Natural killer cell (primary cell): Measurements from ENCODE around the gene FZR1. TPM values are rescaled to one million over a fixed set of nuclear protein-coding genes. Genes with fewer than 3 reads are reported as not detected.

Source experiments
- ATAC-seq, 3 donors: fragments of 150-1000 bp in 2 of 3; fragments of 200-7000 bp in 1 of 3; cut with Tn5 transposase; 1 replicate in 1 of 3; 2 replicates in 2 of 3; pipeline ENCODE4 v1.10.0; 2021; ENCODE audit warnings: mild to moderate bottlenecking in 2 of 3, moderate library complexity in 2 of 3
- DNase-seq, 2 donors: peaks; one replicate each; pipeline versions ENCODE4 v3.0.0 to v3.0.0-alpha.2; 2013 to 2021; ENCODE audit warnings: mixed read lengths in 1 of 2
- H3K27ac ChIP-seq: one replicate; pipeline ENCODE4 v1.5.1; 2013; ENCODE audit warnings: mild to moderate bottlenecking, low read length
- H3K27me3 ChIP-seq: one replicate; pipeline ENCODE4 v1.6.1; 2013; ENCODE audit warnings: low read length; ENCODE audit not compliant: control insufficient read depth, insufficient read depth
- H3K36me3 ChIP-seq: one replicate; pipeline ENCODE4 v1.6.1; 2013; ENCODE audit warnings: low read length; ENCODE audit not compliant: control insufficient read depth, insufficient read depth
- H3K4me1 ChIP-seq: one replicate; pipeline ENCODE4 v1.6.1; 2013; ENCODE audit warnings: low read length; ENCODE audit not compliant: control insufficient read depth, insufficient read depth
- H3K4me3 ChIP-seq: one replicate; pipeline ENCODE4 v1.5.1; 2013; ENCODE audit warnings: low read length
- H3K9me3 ChIP-seq: one replicate; pipeline ENCODE4 v1.6.1; 2013; ENCODE audit warnings: low read length; ENCODE audit not compliant: control insufficient read depth, insufficient read depth
- H3K27ac Mint-ChIP-seq, 2 donors: one replicate each; pipeline ENCODE4 v1.8.0; 2022; ENCODE audit warnings: mild to moderate bottlenecking in 2 of 2, mixed read lengths in 2 of 2, moderate library complexity in 1 of 2
- H3K27me3 Mint-ChIP-seq, 2 donors: one replicate each; pipeline ENCODE4 v1.8.0; 2022; ENCODE audit warnings: low read depth in 2 of 2, mixed read lengths in 2 of 2
- H3K36me3 Mint-ChIP-seq: one replicate; pipeline ENCODE4 v1.8.0; 2022; ENCODE audit warnings: mixed read lengths
- H3K4me1 Mint-ChIP-seq, 2 donors: one replicate each; pipeline ENCODE4 v1.8.0; 2022; ENCODE audit warnings: mixed read lengths in 2 of 2
- H3K4me3 Mint-ChIP-seq: one replicate; pipeline ENCODE4 v1.8.0; 2022; ENCODE audit warnings: mild to moderate bottlenecking, moderate library complexity, mixed read lengths
- H3K9me3 Mint-ChIP-seq, 2 donors: one replicate each; pipeline ENCODE4 v1.8.0; 2022; ENCODE audit warnings: mixed read lengths in 2 of 2
- WGBS: methylation state at CpG from one replicate; pipeline ENCODE4 v1.1.7; 2013; ENCODE audit warnings: missing lambda C conversion rate; ENCODE audit not compliant: insufficient coverage; 5-methylcytosine and 5-hydroxymethylcytosine counted together
- intact Hi-C: fragments of 100-400 bp; cut with micrococcal nuclease; formaldehyde crosslinking; loops from one replicate; pipeline ENCODE4 v1.14.2; 2022
- total RNA-seq, 4 donors: library from RNA; stranded (reverse); fragments of 120-200 nt in 1 of 4; gene quantifications; one replicate each; pipeline versions ENCODE4 v1.2.3 to v1.2.4, GENCODE V29; 2013 to 2022
- TF ChIP-seq, protein P1 (sequence below): fragments of 200-600 bp; IDR thresholded peaks from one replicate; pipeline ENCODE4 v1.8.0; 2022; ENCODE audit warnings: antibody characterized with exemption

The FZR1 gene
- total RNA-seq, 3 donors from 2014 or later (not counting 1 experiment from before 2014, with no cell fraction given): 89.1 to 98.3 (median 91.4) TPM

DNA sequence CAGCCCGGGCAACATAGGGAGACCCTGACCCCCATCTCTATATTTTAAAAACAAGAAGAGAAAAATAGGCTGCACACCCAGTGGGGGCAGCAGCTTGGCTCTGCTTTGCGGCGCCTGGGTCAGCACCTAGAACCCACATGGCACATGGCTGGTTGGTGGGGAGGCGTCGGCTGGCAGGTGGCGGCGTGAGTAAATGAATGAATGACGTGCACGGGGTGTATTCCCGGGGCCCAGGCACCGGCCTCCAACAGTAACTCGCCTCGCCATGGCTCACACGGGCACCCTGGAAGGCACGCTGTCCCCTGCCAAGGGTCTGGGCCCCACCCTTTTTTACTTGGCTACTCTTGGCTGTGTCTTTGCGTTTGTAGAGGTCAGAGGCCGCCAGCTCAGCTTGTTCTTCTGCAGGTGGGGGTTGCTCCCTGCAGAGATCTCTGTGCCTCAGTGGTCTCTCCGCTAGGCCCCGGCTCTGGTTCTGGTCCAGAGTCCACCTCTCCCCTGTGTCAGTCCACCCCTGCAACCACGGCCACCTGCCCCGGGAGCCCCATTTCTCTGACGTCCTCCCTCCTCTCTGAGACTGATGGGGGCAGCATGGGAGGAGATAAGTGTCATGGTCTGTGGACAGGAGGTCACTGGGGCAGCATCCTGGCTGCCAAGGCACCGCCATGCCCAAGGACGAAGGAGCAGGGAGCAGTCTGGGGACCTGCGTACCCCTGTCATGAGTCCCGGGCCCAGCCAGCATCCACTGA is 5.6 kb downstream of the FZR1 start:
- no peak overlapping the region for H3K27ac Mint-ChIP-seq
- no peaks in the 10 kb centered on the region for H3K9me3 ChIP-seq
- H3K4me3 ChIP-seq: no peak overlapping the region
- DNase-seq (no peak), ATAC-seq (no peak)
- H3K9me3 Mint-ChIP-seq: no peaks in the 10 kb centered on the region
- peaks cover 56% of the 10 kb centered on the region for H3K4me1 ChIP-seq
- intact Hi-C loops: no loop called here
- no peaks in the 10 kb centered on the region for H3K36me3 Mint-ChIP-seq
- no peak overlapping the region for H3K4me3 Mint-ChIP-seq
- H3K36me3 ChIP-seq: peaks cover 11% of the 10 kb centered on the region
- no peak overlapping the region for H3K27ac ChIP-seq
- no peaks in the 10 kb centered on the region for H3K27me3 Mint-ChIP-seq
- peaks cover 31 to 50% of the 10 kb centered on the region in 2 donors for H3K4me1 Mint-ChIP-seq
- TF ChIP-seq, protein P1, sequence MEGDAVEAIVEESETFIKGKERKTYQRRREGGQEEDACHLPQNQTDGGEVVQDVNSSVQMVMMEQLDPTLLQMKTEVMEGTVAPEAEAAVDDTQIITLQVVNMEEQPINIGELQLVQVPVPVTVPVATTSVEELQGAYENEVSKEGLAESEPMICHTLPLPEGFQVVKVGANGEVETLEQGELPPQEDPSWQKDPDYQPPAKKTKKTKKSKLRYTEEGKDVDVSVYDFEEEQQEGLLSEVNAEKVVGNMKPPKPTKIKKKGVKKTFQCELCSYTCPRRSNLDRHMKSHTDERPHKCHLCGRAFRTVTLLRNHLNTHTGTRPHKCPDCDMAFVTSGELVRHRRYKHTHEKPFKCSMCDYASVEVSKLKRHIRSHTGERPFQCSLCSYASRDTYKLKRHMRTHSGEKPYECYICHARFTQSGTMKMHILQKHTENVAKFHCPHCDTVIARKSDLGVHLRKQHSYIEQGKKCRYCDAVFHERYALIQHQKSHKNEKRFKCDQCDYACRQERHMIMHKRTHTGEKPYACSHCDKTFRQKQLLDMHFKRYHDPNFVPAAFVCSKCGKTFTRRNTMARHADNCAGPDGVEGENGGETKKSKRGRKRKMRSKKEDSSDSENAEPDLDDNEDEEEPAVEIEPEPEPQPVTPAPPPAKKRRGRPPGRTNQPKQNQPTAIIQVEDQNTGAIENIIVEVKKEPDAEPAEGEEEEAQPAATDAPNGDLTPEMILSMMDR: no peak
- no peaks in the 10 kb centered on the region for H3K27me3 ChIP-seq
- WGBS: 94% methylated on average over 26 of the region's 26 CpGs

- intact Hi-C loops: no loop called here
- Mint-ChIP-seq H3K9me3 (no peaks in the 10 kb centered on the region), H3K27ac (no peak overlapping the region), H3K36me3 (no peaks in the 10 kb centered on the region), H3K27me3 (no peaks in the 10 kb centered on the region), H3K4me3 (no peak overlapping the region), H3K4me1 (peaks cover 26 to 45% of the 10 kb centered on the region in 2 donors)
- TF ChIP-seq, protein P1: no peak
- no peak for DNase-seq
- H3K4me1 ChIP-seq: peaks cover 53% of the 10 kb centered on the region
- H3K36me3 ChIP-seq: peaks cover 11% of the 10 kb centered on the region
- no peak overlapping the region for H3K4me3 ChIP-seq
- H3K27ac ChIP-seq: no peak overlapping the region
- no peaks in the 10 kb centered on the region for H3K9me3 ChIP-seq
- no peaks in the 10 kb centered on the region for H3K27me3 ChIP-seq
- WGBS: 97% methylated on average over 16 of the region's 17 CpGs
- ATAC-seq: no peak
Measured at GRCh38 chr19:3512562-3513228, 6.6 kb downstream of the FZR1 start.

DNA sequence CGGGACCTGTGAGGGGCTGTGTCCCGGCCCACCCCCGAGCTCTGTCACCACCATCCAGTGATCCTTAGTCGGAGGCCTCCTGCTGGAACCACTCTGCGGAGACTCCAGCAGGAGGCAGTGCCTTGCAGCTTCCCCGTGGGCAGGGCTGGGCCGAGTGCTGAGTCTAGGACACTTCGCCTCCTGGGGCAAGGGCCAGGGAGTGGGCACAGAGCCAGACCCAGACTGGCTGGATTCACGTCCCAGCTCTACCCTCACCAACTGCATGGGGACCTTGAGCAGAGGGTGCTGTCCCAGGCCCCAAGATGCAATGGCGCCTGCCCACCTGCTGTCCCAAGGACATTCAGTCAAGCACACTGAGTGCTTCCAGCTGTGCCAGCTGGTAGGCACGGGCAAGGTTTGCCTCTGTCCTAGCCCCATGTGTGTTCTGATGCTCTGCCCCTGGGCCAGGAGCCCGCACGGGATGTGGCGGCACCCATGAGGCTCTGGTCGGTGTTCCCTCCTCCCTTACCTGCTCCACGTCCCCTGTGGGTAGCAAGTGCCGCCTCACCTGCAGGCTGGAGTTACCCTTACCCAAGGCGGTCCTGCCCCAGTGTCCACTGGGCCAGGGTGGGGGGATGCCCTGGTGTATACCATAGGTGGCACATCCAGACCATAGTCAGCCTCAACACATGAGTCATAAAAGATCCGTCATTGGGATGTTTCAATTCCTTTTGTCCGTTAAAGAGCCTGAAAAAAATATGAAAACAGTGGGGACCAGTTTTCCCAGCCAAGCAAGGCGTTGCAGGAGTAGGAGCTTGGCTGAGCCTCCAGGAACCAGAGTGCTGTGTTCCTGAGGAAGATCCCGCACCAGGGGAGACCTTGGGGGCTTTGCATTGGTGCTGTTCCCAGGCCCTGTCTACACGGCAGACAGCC is 7.4 kb downstream of the FZR1 start:
- peaks cover 23 to 41% of the 10 kb centered on the region in 2 donors for H3K4me1 Mint-ChIP-seq
- DNase-seq (no peak), ATAC-seq (no peak)
- Histone ChIP-seq H3K9me3 (no peaks in the 10 kb centered on the region), H3K4me1 (peaks cover 46% of the 10 kb centered on the region), H3K27me3 (no peaks in the 10 kb centered on the region), H3K27ac (no peak overlapping the region), H3K4me3 (no peak overlapping the region), H3K36me3 (peaks cover 11% of the 10 kb centered on the region)
- intact Hi-C loops: no loop called here
- H3K27me3 Mint-ChIP-seq: no peaks in the 10 kb centered on the region
- no peaks in the 10 kb centered on the region for H3K36me3 Mint-ChIP-seq
- no peak overlapping the region for H3K27ac Mint-ChIP-seq
- no peaks in the 10 kb centered on the region for H3K9me3 Mint-ChIP-seq
- WGBS: 94% methylated on average over 23 of the region's 23 CpGs
- TF ChIP-seq, protein P1: no peak
- no peak overlapping the region for H3K4me3 Mint-ChIP-seq
